HG03460 (cell line): ENCODE results near the gene WDSUB1.

ENCODE experiments used
- ATAC-seq: cut with Tn5 transposase; IDR thresholded peaks from one replicate; pipeline ENCODE4 v1.9.1; 2021; ENCODE audit not compliant: unreplicated experiment

Gene WDSUB1

DNA sequence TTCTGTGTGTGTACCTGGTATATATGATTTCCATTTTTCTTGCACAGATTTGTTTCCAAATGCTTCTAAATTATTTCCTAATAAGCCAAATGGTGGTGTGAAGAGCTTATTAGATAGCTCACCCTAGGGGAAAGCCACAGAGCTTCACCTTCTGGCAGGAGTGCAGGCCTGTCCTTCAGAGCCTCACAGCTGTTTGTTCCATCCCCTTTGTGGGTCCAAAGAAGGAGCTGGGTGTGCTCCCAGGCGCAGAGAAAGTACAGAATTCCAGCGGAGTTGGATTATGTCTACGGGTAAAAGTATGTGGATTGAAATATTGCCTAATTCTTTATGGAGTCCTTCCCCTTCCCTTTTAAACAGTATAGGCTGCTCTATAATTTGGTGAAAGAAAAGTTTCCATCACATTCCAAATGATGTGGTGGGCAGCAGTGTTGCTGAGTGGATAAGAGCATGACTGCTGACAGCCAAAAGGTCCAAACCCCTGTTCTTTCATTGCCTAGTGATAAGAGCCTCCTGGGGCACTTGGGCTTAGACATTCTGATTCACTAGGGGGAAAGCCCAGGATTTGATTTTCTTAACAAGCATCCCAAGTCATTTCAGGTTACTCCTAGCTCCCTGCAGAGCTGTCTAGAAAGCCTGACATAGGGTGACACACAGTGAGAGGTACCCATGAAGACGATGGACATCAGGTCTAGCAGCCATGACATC, 86.6 kb downstream of the WDSUB1 start:
- ATAC-seq = no peak

DNA sequence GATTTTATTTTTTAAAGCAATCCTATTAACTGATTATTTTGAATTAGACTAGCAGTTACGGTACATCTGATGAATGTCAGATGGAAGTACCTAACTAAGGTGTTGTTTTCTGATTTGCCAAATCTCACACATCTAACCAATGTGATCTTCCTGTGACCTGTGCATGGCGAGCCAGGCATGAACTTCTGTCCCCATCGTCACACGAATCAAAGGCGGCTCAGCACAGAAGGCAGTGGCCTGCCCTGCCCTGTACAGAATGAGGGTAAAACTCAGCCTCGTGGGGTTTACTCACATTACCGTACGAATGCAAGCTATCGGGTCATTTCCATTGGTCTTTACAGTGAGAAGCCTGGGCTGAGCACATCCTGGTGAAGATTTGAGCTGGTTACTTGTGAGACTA, 87.3 kb downstream of the WDSUB1 start:
- ATAC-seq = no peak

DNA sequence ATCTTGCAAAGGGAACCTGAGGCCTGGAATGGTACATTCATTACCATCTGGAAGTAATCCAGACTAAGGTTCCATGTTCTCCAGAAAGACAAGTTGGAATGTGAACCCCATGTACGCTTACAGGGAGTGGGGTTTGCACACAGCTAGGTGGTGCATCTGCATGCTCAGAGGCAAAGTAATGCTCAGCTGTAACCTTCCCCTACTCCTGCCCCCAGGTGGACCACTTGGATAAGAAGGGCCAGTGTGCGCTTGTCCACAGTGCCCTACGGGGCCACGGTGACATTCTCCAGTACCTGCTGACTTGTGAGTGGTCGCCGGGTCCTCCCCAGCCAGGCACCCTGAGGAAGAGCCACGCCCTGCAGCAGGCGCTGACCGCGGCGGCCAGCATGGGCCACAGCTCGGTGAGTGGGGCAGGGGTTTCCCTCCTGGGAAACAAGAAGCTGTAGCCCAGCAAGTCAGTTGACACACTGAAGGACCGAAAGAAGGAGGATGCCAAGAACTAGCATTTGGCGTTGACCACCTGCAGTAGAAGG, 90.0 kb downstream of the WDSUB1 start:
- ATAC-seq = no peak

DNA sequence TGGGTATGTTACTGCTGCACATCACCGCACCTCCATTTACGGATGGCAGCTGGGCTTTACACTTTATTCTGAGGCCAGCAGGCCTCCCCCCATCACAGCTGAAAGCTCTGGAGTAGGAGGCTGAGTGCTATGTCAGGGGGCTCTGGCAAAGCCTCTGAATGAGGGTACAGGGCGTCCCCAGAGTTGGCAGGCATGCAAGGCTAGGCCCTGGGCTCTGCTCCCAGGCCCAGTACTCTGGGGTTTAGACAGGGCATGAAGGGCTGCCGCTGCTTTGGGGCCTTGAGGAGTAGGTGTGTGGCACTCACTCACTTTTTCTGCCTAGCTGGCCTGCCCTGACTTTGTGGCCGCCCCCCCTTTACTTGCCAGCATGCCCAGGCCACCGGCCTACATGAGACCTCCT, 90.8 kb downstream of the WDSUB1 start:
- ATAC-seq = no peak

DNA sequence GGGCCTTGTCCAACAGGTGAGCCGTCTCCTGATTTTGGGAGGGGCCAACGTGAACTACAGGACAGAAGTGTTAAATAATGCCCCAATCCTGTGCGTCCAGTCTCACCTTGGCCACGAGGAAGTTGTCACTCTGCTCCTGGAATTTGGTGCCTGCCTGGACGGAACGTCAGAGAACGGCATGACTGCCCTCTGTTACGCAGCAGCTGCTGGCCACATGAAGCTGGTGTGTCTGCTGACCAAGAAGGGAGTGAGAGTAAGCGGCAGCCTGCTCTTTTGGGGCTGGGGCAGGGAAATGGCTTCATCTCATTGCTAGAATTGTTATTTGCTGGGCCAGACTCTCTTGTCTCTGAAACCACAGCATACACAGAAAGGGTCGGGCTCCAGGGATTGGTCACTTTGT, 92.3 kb downstream of the WDSUB1 start:
- no peak for ATAC-seq

DNA sequence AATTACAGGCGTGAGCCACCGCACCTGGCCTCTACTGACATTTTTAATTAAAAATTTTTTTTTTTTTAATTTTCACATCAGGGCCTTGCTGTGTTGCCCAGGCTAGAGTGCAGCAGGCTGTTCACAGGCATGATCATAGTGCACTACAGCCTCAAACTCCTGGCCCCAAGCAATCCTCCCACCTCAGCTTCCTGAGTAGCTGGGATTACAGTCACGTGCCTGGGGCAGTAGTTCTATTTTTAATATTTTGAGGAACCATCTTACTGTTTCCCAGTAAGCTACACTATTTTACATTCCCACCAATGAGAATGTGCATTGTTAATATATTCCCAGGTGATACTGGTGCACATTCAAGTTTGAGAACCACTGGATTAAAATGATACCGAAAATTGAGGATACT, 92.7 kb downstream of the WDSUB1 start:
- ATAC-seq = no peak

DNA sequence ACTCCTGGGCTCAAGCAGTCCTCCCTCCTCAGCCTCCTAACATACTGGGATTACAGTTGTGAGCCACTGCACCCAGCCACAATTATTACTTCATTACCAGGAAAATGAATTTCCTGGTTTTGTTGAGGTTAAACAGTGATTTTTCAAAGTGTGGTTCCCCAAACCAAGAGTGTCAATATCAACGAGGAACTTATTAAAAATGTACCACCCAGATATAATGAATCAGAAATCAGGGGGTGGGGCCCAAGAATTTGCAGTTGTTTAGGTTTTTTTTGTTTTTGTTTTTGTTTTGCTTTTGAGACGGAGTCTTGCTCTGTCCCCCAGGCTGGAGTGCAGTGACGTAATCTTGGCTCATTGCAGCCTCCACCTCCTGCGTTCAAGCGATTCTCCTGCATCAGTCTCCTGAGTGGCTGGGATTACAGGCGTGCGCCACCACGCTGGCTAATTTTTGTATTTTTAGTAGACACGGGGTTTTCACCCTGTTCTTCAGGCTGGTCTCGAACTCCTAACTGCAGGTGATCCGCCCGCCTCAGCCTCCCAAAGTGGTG, 94.1 kb downstream of the WDSUB1 start:
- ATAC-seq = no peak

DNA sequence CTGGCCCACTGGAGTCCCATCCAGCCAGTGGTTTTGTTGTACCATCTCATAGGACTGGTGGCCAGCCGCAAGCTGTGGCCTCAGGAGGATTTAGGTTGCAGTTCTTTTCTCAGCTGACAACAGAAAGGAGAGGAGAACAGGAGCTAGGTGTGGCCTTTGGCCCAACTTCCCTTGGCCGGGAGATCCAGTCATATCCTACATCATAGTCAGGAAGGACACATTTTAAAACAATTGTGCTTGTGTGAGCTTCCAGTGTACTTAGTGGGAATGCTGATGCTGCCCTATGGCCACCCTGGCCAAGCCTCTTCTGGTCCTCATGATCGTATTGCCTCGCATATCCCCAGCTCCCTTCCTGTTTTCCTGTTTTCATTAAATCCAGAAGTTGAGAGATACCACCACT, 98.1 kb downstream of the WDSUB1 start:
- no peak for ATAC-seq

DNA sequence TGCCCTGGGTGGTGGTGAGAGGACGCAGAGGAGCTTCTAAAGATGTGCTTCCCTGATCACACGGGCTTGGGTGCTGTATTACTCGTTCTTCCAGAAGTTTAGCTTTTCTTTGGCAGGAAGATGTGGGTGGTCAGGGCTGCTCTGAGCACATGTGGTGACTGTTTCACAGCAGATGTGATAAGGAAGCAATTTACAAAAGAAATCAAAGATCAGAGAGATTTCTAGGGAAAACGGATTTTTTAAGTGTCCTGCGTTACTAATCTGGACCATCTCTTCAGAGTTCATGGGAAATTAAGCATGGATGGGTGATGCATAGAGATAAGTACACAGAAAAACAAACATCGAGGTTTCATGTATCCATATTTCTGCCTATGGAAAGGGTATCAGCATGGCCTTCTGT, 99.4 kb downstream of the WDSUB1 start:
- no peak for ATAC-seq

DNA sequence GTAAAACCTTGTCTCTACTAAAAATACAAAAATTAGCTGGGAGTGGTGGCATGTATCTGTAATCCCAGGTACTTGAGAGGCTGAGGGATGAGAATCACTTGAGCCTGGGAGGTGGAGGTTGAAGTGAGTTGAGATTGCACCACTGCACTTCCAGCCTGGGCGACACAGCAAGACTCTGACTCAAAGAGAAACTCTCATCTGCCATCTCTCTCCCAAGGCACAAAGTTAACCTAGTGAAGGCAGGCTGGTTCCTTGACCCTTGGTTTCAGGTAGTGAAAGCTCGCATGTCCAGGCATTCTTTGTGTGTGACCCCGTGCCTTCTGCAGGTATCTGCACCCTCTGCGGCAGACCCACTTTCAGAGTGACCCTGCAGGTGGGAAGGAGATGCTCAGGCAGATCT, 100.0 kb downstream of the WDSUB1 start:
- no peak for ATAC-seq
